Measurements from ENCODE around the gene SENP8.

The SENP8 gene

GRCh38 chr15:72112116-72112515, 6.1 kb upstream of the SENP8 start:
- H3K4me3 ChIP-seq (replicated peaks in 1 of 2; ENCODE audit: low read depth in 2 of 2, low read length in 2 of 2), result no peak overlapping the region
- peak; percentile 16 to 27 for DNase-seq (ENCODE audit: low read depth in 2 of 2)
- no peak for TF ChIP-seq CTCF (IDR thresholded peaks at IDR 0.05; ENCODE audit: low read depth, low read length)

- no peak for TF ChIP-seq CTCF (IDR thresholded peaks at IDR 0.05; ENCODE audit: low read depth, low read length)
- no peak overlapping the region for H3K4me3 ChIP-seq (replicated peaks in 1 of 2; ENCODE audit: low read depth in 2 of 2, low read length in 2 of 2)
- DNase-seq (ENCODE audit: low read depth in 2 of 2), result no peak
Observed at GRCh38 chr15:72112805-72113204, 5.4 kb upstream of the SENP8 start.

GRCh38 chr15:72113347-72114031, 4.7 kb upstream of the SENP8 start:
- DNase-seq (ENCODE audit: low read depth in 2 of 2), result peak in 1 of 2 donors; percentile 6

GRCh38 chr15:72116731-72117485, 1.3 kb upstream of the SENP8 start:
- H3K4me3 ChIP-seq (replicated peaks in 1 of 2; ENCODE audit: low read depth in 2 of 2, low read length in 2 of 2), result peak overlapping the region; percentile 75 to 94
- no peak for TF ChIP-seq CTCF (IDR thresholded peaks at IDR 0.05; ENCODE audit: low read depth, low read length)
- peak; percentile 16 to 38 for DNase-seq (ENCODE audit: low read depth in 2 of 2)

More at GRCh38 chr15:72113347-72114031, 4.7 kb upstream of the SENP8 start:
- no peak overlapping the region for H3K4me3 ChIP-seq (replicated peaks in 1 of 2; ENCODE audit: low read depth in 2 of 2, low read length in 2 of 2)
- no peak for TF ChIP-seq CTCF (IDR thresholded peaks at IDR 0.05; ENCODE audit: low read depth, low read length)

DNA sequence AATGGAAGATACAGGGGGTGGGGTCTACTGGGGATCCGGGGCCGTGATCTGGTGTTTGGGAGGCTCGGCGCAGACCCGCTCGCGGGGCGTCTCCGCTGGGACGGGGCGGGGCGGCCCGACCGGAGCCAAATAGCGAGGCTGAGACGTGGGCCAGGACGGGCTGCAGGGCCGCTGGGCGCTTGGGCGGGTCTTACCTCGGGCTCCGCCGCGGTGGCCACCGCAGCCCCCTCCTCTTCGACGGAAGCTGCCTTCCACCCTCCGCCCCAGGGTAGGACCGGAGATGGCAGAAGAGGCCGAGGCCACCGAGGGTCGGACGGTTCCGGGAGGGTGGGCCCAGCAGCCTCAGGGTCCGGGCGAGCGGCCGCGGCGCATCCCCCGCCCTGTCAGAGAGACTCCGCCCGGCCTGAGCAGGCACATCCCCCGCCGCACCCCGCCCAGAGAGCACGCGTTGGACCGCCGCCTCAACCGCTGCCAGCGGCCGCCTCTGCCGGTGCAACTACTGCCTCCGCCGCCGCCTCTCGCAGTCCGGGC, 652 bp upstream of the SENP8 start:
- DNase-seq (ENCODE audit: low read depth in 2 of 2), result peak; percentile 84 to 88
- peak overlapping the region; percentile 75 to 94 for H3K4me3 ChIP-seq (replicated peaks in 1 of 2; ENCODE audit: low read depth in 2 of 2, low read length in 2 of 2)
- TF ChIP-seq CTCF (IDR thresholded peaks at IDR 0.05; ENCODE audit: low read depth, low read length), result no peak

DNA sequence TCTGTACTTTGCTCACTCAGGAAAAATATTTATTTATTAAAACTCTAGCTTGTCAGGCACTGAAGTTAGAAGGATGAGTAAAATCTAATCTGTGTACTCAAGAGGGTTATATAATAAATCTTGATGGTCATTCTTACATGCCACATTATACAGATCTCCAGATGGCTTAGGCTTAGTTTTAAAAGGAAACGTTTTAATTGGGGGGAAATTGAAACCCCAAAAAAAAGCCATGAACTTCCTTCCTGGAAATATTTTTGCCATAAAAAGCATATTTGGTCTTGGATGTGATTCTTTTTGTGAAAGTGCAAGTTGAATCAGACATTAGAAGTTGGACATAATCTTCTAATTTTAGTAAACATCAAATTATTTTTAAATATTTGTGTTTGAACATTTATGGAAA, 6.0 kb downstream of the SENP8 start:
- TF ChIP-seq CTCF (IDR thresholded peaks at IDR 0.05; ENCODE audit: low read depth, low read length), result no peak
- H3K4me3 ChIP-seq (replicated peaks in 1 of 2; ENCODE audit: low read depth in 2 of 2, low read length in 2 of 2), result no peak overlapping the region
- no peak for DNase-seq (ENCODE audit: low read depth in 2 of 2)
